ENCODE data around the gene C1QTNF1. TPM values are rescaled to one million over a fixed set of nuclear protein-coding genes. Genes with fewer than 3 reads are reported as not detected.

Gene C1QTNF1
- total RNA-seq, 1 experiment from 2014 or later, result 4.0 TPM

DNA sequence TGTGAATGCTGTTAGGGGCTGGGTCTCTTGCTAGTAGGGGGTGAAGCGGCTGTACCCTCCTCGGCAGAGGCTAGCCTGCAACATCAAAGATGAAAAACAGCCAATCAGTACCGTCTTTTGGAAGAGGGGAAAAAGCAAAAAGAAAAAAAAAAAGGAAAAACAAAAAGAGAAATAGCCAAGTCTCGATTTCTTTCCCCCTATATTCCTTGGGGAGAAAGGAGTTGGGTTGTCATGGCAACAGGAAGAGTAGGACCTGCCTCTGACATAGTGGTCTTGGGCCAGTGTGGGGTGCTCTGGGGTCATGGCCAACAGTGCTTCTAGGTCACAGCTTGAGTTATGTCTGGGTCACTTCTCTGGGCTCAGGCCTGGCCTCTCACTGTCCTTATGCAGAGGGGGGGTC is 68.6 kb downstream of the C1QTNF1 start (continued):
- TF ChIP-seq TCF7L2 (IDR thresholded peaks at IDR 0.05; ENCODE audit: borderline replicate concordance, extremely low read depth, insufficient read depth, insufficient read length), result no peak
- no peak for TF ChIP-seq EZH2 (IDR thresholded peaks at IDR 0.05)
- no peak for TF ChIP-seq MAX (IDR thresholded peaks at IDR 0.05)
- TF ChIP-seq POLR2A (IDR thresholded peaks at IDR 0.05; ENCODE audit: borderline replicate concordance, extremely low read depth, insufficient read depth, insufficient read length), result no peak

DNA sequence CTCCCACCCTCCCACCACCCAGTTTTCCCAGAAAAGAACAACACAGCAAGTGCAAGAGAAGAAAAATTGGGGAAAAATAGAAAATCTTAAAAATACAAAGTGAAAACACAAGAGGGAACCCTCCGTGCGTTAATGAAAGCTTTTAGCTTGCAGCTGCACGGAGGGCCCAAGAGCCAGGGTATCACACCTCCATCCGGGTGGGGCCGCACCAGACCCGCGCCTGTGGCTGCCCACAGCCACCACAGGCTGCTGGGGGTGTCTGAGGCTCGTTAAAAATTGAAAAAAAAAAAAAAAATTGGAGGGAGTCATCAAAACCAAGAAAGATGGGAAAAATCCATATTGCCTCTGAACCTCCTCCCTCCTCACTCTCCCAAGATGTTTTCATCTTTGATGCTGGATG is 69.3 kb downstream of the C1QTNF1 start:
- ChIA-PET POLR2A (no interaction called here), CTCF (interaction anchor here (0.7 to 1.5 kb wide), 6 partner anchors 11 to 308 kb away, joined by 3 to 4 read pairs (median 3); no protein-coding TSS in a partner anchor)

More for the DNA sequence above, 69.3 kb downstream of the C1QTNF1 start:
- no peaks in the 10 kb centered on the region for H3K9me2 ChIP-seq (ENCODE audit: insufficient read depth)
- H3K36me3 ChIP-seq (ENCODE audit: control insufficient read depth in 1 of 2, insufficient read depth in 2 of 2, low read length in 2 of 2), result no peaks in the 10 kb centered on the region
- H3K27ac ChIP-seq (ENCODE audit: low read depth, low read length), result no peak overlapping the region
- RAD21 ChIA-PET (ENCODE audit: low non-redundant PET in 1 of 2, low total read pairs in 2 of 2, uncharacterized antibody in 2 of 2, unreplicated experiment in 2 of 2), result interaction anchor here (0.6 to 1.0 kb wide), 3 partner anchors 45 to 295 kb away, joined by 3 to 7 read pairs (median 4); no protein-coding TSS in a partner anchor
- no peaks in the 10 kb centered on the region for H4K20me1 ChIP-seq (ENCODE audit: insufficient read depth)
- TF ChIP-seq REST (IDR thresholded peaks at IDR 0.05; ENCODE audit: low read depth), result no peak
- no peak for TF ChIP-seq ELF1 (IDR thresholded peaks at IDR 0.05; ENCODE audit: borderline replicate concordance, low read depth)
- TF ChIP-seq FOSL1 (IDR thresholded peaks at IDR 0.05; ENCODE audit: low read depth), result no peak
- TF ChIP-seq, protein P1, sequence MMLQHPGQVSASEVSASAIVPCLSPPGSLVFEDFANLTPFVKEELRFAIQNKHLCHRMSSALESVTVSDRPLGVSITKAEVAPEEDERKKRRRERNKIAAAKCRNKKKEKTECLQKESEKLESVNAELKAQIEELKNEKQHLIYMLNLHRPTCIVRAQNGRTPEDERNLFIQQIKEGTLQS (IDR thresholded peaks at IDR 0.05), result no peak
- no peak for TF ChIP-seq MAX (IDR thresholded peaks at IDR 0.05)
- TF ChIP-seq JUND (IDR thresholded peaks at IDR 0.05), result no peak
- no peak for TF ChIP-seq ZNF274 (IDR thresholded peaks at IDR 0.05; ENCODE audit: low read depth, low read length)
- TF ChIP-seq EZH2 (IDR thresholded peaks at IDR 0.05), result no peak
- TF ChIP-seq TCF7L2 (IDR thresholded peaks at IDR 0.05; ENCODE audit: borderline replicate concordance, extremely low read depth, insufficient read depth, insufficient read length), result no peak
- H3K4me1 ChIP-seq (ENCODE audit: control insufficient read depth in 1 of 2, insufficient read depth in 2 of 2, low read length in 2 of 2), result no peaks in the 10 kb centered on the region; a peak in 1 of 4 replicates
- no peak for DNase-seq (ENCODE audit: low read depth, low spot score)
- H3K9me3 ChIP-seq (ENCODE audit: control insufficient read depth in 1 of 2, insufficient read depth in 1 of 2, low read depth in 1 of 2, low read length in 2 of 2), result no peaks in the 10 kb centered on the region
- ATAC-seq, result no peak
- intact Hi-C loops (cut with micrococcal nuclease), result no loop called here
- no TSS peak for BruUV-seq (replicated peaks)
- H3K4me3 ChIP-seq (replicated peaks in 1 of 2; ENCODE audit: low read depth in 1 of 2, low read length in 2 of 2), result no peak overlapping the region
- no peak overlapping the region for H3K4me2 ChIP-seq (ENCODE audit: low read length)
- H2AFZ ChIP-seq (ENCODE audit: low read depth, low read length, poor library complexity, severe bottlenecking), result no peak overlapping the region
- no peaks in the 10 kb centered on the region for H3K27me3 ChIP-seq (ENCODE audit: insufficient read depth, low read length)
- no peak overlapping the region for H3K9ac ChIP-seq (ENCODE audit: low read length)
- no peaks in the 10 kb centered on the region for H3K79me2 ChIP-seq (ENCODE audit: insufficient read depth, low read length)

All from HCT116 (cell line).